ACC112 (cell line): ENCODE data around the gene YEATS2.

Experiments used
- H2AFZ ChIP-seq: fragments of 200-600 bp; sonication (generic); one replicate; pipeline ENCODE4 v1.6.0; 2017; ENCODE audit warnings: antibody characterized with exemption, low read length; ENCODE audit not compliant: unreplicated experiment
- H3K27ac ChIP-seq: fragments of 200-600 bp; sonication (generic); 2 replicates; pipeline ENCODE4 v1.5.1; 2014; ENCODE audit warnings: low read depth, mild to moderate bottlenecking, antibody characterized with exemption, low read length, moderate library complexity
- H3K27me3 ChIP-seq: fragments of 200-600 bp; sonication (generic); 2 replicates; pipeline ENCODE4 v1.6.1; 2014; ENCODE audit warnings: mild to moderate bottlenecking, antibody characterized with exemption, low read length, moderate library complexity, mixed read lengths; ENCODE audit not compliant: insufficient read depth
- H3K36me3 ChIP-seq: fragments of 200-600 bp; sonication (generic); 2 replicates; pipeline ENCODE4 v1.6.1; 2016; ENCODE audit warnings: mild to moderate bottlenecking, antibody characterized with exemption, low read length, moderate library complexity, mixed read lengths; ENCODE audit not compliant: insufficient read depth
- H3K4me1 ChIP-seq: fragments of 200-600 bp; sonication (generic); one replicate; pipeline ENCODE4 v1.6.1; 2016; ENCODE audit warnings: low read length, mixed read lengths; ENCODE audit not compliant: insufficient read depth, unreplicated experiment, control insufficient read depth
- H3K4me3 ChIP-seq: fragments of 200-600 bp; sonication (generic); 2 replicates; pipeline ENCODE4 v1.5.1; 2014; ENCODE audit warnings: mild to moderate bottlenecking, low read depth, low read length
- H3K79me2 ChIP-seq: fragments of 200-600 bp; sonication (generic); one replicate; pipeline ENCODE4 v1.6.0; 2016; ENCODE audit warnings: low read length; ENCODE audit not compliant: control insufficient read depth, unreplicated experiment, insufficient read depth

Gene YEATS2

DNA sequence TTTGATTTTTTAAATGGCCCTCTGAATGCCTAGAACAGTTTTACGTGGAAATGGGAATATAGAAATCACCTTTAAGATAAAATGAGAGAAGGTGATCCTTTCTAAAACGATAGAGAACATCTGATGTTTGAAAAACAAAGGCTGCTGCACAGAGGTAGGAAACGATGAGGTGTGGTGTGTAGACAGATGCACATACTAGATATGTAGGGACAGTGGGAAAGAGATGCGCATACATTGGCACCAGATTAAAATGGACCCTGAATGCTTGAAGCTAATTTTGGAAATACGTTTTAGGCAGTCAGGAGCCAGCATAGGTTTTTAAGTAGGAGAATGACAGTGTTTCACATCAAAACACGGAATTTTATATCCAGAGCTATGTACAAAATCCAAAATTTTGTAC, 98.8 kb downstream of the YEATS2 start:
- Histone ChIP-seq H3K27ac (no peak overlapping the region), H3K36me3 (peaks cover 45% of the 10 kb centered on the region), H3K27me3 (no peaks in the 10 kb centered on the region), H3K4me3 (no peak overlapping the region), H2AFZ (no peak overlapping the region), H3K79me2 (peaks cover 2% of the 10 kb centered on the region), H3K4me1 (no peaks in the 10 kb centered on the region)

DNA sequence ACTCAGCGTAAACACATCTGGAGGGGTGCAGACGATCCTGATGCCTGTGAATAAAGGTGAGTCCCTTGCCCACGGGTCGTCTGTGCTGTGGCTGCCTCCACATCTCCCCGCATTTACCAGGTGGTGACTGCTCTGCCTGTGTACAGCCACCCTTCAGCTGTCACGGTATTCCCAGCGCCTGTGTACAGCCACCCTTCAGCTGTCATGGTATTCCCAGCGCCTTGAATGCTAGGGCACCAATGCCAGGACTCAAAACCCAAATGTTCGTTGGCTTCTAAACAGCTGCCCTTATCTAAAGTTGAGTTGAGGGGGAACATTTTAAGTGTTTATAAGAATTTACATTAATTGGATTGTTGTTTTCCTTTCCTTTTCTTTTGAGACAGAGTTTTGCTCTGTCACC, 100.4 kb downstream of the YEATS2 start:
- H3K4me3 ChIP-seq = no peak overlapping the region
- no peak overlapping the region for H2AFZ ChIP-seq
- no peaks in the 10 kb centered on the region for H3K27me3 ChIP-seq
- H3K36me3 ChIP-seq = peaks cover 49% of the 10 kb centered on the region
- H3K79me2 ChIP-seq = peaks cover 2% of the 10 kb centered on the region
- H3K27ac ChIP-seq = no peak overlapping the region
- H3K4me1 ChIP-seq = no peaks in the 10 kb centered on the region

DNA sequence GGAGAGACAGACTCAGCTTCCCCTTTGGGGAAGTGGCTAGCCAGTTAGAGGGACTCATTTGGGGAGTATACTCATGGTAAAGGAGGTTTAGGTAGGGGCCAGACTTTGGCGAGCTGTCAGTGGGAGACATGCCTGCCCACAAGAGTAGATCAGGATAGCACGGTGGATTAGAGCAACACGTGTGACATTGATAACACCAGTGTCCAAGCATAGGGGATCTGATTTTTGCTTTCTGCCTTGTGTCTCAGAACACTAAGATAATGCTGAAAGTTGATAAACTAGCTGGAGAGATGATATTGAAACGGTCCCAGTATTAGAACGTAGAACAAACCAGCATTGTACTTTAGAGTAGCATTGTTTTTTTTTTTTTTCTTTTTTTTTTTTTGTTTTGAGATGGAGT, 101.9 kb downstream of the YEATS2 start:
- Histone ChIP-seq H2AFZ (no peak overlapping the region), H3K36me3 (peaks cover 54% of the 10 kb centered on the region), H3K79me2 (no peaks in the 10 kb centered on the region), H3K4me3 (no peak overlapping the region), H3K27me3 (no peaks in the 10 kb centered on the region), H3K27ac (no peak overlapping the region), H3K4me1 (no peaks in the 10 kb centered on the region)

DNA sequence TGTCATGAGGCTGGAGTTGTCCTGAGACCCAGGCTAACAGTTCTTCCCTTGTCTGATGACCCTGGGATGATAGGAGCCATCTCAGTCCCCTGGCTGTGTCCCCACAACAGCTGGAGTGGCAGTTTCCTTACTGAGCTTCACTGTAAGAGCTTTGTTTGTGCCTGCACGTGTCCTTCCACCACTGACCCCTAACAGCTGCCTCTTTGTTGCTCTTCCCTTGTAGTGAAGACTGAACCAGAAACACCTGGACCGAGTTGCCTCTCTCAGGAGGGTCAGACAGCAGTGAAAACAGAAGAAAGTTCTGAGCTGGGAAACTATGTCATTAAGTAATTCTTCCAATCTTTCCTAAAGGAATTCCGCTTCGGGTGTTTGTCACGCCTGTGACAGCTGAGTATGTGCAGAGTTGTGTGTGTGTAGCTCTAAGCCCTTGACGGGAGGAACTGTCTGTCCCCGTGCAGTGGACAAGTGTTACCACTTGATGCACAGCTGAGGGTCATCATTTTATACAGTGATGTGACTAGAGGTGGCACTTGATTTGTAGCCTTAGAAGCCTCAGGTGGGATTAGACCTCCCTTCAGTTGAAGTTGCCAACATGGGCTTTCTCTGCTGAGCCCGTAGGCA, 102.8 kb downstream of the YEATS2 start:
- Histone ChIP-seq H3K27me3 (no peaks in the 10 kb centered on the region), H3K4me1 (no peaks in the 10 kb centered on the region), H3K4me3 (no peak overlapping the region), H3K79me2 (no peaks in the 10 kb centered on the region), H3K36me3 (peaks cover 51% of the 10 kb centered on the region), H3K27ac (no peak overlapping the region), H2AFZ (no peak overlapping the region)

DNA sequence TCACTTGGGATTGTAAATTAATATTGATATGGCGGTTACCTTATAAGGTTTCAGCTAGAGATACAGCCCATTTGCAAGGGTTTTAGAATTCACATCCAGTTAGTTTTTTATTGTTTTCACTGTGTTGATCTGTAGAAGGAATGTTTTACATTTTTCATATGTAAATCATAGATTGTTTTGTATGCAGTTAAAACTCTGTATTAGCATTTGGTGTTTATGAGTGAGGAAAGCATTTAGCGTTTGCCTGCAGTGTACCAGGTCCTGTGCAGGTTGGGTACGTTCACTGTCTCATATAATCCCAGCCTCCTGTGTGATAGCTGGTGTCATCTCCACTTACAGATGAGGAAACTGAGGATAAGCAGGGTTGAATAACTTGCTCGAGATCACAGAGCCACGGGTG, 104.0 kb downstream of the YEATS2 start:
- Histone ChIP-seq H3K36me3 (peaks cover 52% of the 10 kb centered on the region), H3K4me1 (no peaks in the 10 kb centered on the region), H3K4me3 (no peak overlapping the region), H3K79me2 (no peaks in the 10 kb centered on the region), H3K27ac (no peak overlapping the region), H2AFZ (no peak overlapping the region), H3K27me3 (no peaks in the 10 kb centered on the region)

DNA sequence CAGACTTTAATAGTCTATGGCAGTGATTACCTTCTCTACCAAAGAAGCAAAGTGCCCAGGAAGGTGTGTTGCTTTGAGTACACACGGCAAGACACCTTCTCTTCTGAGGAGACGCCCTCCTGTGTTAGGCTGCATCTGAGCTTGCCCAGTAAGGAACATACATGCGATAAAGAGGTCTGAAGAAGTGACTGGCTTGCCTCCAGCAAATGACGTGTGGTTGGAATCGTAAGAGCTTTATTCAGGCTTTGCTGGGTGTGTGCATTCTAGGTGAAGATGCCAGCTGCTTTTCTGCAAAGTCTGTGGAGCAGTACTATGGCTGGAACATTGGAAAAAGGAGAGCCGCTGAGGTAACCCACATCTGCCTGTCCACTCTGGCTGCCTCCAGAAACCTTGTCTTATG, 105.4 kb downstream of the YEATS2 start:
- H3K27me3 ChIP-seq = no peaks in the 10 kb centered on the region
- no peaks in the 10 kb centered on the region for H3K79me2 ChIP-seq
- H3K27ac ChIP-seq = no peak overlapping the region
- peaks cover 58% of the 10 kb centered on the region for H3K36me3 ChIP-seq
- H2AFZ ChIP-seq = no peak overlapping the region
- no peak overlapping the region for H3K4me3 ChIP-seq
- no peaks in the 10 kb centered on the region for H3K4me1 ChIP-seq

DNA sequence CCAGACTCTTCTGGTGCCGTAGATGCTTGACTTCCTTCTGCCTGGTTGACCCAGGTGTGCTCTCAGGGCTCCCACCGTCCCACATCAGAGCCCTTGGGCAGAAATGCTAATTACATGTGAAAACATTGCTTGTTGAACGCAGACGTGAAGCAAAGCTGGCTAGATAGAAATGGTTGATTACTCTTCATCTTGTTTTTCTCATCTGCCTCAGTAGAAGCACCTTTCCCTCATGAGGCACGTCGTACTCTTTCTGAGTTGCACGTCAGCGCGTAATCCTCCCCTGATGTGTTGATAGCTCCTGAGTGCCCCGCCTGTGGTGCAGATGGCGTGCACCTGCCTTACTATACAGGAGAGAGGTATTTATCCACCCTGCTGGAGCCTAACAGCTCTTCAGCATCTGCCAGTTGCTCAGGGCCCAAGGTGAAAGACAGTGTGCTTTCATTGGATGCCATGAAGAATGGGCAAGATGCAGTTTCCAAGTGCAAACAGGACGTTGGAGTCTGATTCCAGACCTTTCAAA, 109.7 kb downstream of the YEATS2 start:
- no peak overlapping the region for H3K27ac ChIP-seq
- H3K4me3 ChIP-seq = no peak overlapping the region
- no peaks in the 10 kb centered on the region for H3K27me3 ChIP-seq
- no peaks in the 10 kb centered on the region for H3K4me1 ChIP-seq
- peaks cover 53% of the 10 kb centered on the region for H3K36me3 ChIP-seq
- no peak overlapping the region for H2AFZ ChIP-seq
- H3K79me2 ChIP-seq = no peaks in the 10 kb centered on the region

DNA sequence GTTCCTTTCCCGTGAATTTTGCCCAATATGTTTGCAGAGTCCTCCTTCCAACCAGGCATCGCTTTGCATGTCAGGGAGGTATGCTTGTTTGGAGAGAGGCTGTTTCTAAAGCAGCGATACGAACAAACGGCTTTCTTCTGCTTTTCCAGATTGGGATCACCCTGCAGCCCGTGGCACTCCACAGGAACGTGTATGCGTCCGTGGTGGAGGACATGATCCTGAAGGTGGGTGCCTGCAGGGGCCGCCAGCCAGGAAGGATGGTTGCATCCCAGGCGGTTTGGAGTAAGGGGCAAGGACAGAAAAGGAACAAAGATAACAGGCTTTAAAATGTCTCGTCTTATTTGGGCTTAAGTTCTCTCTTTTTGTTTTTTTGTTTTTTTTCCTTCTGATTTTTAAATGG, 110.3 kb downstream of the YEATS2 start:
- Histone ChIP-seq H3K36me3 (peaks cover 53% of the 10 kb centered on the region), H3K27ac (no peak overlapping the region)

DNA sequence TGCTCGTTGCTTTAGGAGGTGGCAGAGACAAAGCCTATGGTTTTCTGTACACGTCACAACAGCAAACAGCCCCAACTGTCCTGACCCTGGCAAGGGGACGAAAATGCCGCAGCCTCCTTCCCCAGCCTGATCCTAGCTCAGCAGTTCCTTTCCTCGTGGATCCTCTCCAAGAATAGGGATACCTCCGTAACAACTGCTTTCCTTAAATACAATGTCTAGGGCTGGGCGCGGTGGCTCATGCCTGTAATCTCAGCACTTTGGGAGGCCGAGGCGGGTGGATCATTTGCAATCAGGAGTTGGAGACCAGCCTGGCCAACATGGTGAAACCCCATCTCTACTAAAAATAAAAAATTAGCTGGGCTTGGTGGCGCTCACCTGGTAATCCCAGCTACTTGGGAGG, 110.8 kb downstream of the YEATS2 start:
- no peaks in the 10 kb centered on the region for H3K79me2 ChIP-seq
- H3K27me3 ChIP-seq = no peaks in the 10 kb centered on the region
- H3K4me3 ChIP-seq = no peak overlapping the region
- H2AFZ ChIP-seq = no peak overlapping the region
- no peaks in the 10 kb centered on the region for H3K4me1 ChIP-seq
- H3K36me3 ChIP-seq = peaks cover 52% of the 10 kb centered on the region
- no peak overlapping the region for H3K27ac ChIP-seq

More for the DNA sequence above, 110.3 kb downstream of the YEATS2 start:
- Histone ChIP-seq H3K27me3 (no peaks in the 10 kb centered on the region), H2AFZ (no peak overlapping the region), H3K79me2 (no peaks in the 10 kb centered on the region), H3K4me3 (no peak overlapping the region), H3K4me1 (no peaks in the 10 kb centered on the region)

DNA sequence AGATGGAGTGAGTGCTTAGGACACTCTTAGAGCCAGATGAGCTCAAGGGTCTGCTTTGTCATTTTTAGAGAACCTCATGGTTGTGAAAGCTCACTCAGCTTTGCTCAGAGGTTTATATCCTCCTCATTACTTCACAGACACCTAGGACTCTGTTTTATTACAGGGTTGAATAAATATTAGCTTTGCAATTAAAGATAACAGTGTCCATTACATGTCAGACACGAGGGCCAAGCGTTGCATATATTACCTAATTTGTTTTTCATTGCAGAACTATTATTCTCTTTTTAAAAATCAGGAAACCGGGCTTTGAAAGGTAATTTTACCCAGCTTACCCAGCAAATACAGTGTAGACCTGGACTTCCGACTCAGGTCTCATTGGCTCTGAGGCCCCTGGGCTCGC, 111.7 kb downstream of the YEATS2 start:
- H3K36me3 ChIP-seq = peaks cover 44% of the 10 kb centered on the region
- H3K4me1 ChIP-seq = no peaks in the 10 kb centered on the region
- H3K27me3 ChIP-seq = no peaks in the 10 kb centered on the region
- no peaks in the 10 kb centered on the region for H3K79me2 ChIP-seq
- no peak overlapping the region for H3K4me3 ChIP-seq
- no peak overlapping the region for H2AFZ ChIP-seq
- no peak overlapping the region for H3K27ac ChIP-seq
